GM19395 (cell line): ENCODE results near the gene OGFOD2.

ENCODE experiments used
- ATAC-seq: cut with Tn5 transposase; IDR thresholded peaks from one replicate; pipeline ENCODE4 v1.9.1; 2021; ENCODE audit warnings: mild to moderate bottlenecking, moderate library complexity; ENCODE audit not compliant: unreplicated experiment

The OGFOD2 gene

GRCh38 chr12:122976648-122976975, 1.6 kb downstream of the OGFOD2 start:
- no peak for ATAC-seq

DNA sequence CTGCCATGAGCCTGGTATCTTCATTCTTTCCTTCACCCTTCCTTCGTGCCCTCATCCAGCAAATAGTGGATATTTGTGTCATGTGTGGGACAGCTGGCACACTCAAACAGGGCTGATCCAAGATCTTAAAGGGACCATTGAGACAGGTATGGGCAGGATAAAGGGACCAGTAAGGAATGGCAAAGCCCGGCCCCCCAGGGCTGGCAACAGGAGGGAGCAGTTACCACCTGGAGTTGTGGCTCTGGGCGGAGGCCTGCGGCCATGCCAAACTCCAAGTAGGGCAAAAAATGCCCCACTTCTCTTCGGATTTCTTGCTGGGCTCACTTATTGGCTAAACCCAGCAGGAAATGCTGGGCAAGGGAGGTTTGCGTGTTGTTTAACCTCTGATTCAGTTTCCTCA, 2.1 kb downstream of the OGFOD2 start:
- no peak for ATAC-seq

GRCh38 chr12:122977655-122978392, 2.8 kb downstream of the OGFOD2 start:
- no peak for ATAC-seq

DNA sequence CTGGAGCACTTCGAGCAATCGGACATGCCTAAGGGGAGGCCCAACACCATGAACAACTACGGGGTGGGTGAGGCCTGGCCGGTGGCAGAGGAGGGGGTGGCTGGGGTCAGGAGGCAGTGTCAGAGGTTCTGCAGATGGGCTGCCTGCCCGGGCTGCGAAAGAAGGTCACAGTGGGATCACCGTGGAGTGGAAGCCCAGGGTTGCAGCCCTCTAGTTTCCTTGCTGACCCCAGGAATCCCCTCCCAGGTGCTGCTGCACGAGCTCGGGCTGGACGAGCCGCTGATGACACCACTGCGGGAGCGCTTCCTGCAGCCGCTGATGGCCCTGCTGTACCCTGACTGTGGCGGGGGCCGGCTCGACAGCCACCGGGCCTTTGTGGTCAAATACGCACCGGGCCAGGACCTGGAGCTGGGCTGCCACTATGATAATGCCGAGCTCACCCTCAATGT, 3.5 kb downstream of the OGFOD2 start:
- no peak for ATAC-seq

DNA sequence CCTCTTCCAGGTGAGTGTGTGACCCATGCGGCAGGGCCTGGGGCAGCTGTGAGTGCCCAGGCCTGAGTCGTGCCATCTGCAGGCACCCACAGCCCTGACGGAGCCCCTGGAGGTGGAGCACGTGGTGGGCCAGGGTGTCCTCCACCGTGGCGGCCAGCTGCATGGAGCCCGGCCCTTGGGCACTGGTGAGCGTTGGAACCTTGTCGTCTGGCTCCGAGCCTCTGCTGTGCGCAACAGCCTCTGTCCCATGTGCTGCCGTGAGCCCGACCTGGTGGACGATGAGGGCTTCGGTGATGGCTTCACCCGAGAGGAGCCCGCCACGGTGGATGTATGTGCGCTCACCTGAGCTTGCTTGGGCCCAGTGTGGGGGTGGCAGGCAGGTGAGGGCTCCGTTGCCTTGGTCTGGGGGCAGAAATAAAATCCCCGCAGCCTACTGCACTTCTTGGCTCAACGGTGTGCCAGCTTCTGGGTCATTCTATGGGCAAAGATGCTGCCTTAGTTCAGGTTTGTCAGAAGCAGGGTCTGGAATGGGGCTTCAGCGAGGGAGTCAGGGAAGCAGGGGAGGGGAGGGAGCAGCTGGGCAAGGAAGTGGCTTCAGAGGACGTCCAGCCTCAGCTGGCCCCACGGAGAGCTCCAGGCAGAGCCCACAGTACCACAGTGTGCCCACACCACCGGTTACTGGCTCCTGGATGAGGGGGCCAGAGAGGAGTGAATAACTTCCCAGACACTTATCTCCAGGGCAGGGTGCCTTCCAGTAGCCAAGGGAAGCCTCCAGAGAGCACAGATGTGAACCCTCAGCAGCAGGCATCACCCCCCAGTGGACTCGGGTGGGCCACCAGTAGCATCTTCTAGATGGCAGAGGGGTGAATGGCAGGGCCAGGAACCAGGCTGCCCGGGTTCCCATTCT, 4.2 kb downstream of the OGFOD2 start:
- no peak for ATAC-seq

DNA sequence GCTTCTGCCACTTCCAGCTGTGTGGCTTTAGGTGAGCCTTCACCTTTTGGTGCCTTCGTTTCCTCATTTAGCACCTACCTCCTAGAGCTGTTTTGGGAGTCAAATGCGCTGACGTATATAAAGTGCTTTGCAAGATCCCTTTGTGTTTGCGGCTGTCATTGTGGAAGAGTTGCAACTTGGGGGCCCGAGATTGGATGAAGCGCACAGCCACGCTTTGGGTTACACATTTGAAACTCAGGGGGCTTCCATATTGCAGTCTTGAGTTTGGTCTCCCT, 4.8 kb downstream of the OGFOD2 start:
- ATAC-seq, result no peak

GRCh38 chr12:122980183-122981035, 5.4 kb downstream of the OGFOD2 start, which contains the start of gene ARL6IP4:
Gene ARL6IP4, plus strand, starts transcription at chr12:122980681. Its CDS starts 459 bp downstream, at chr12:122981140.
- peak; percentile 61 for ATAC-seq

DNA sequence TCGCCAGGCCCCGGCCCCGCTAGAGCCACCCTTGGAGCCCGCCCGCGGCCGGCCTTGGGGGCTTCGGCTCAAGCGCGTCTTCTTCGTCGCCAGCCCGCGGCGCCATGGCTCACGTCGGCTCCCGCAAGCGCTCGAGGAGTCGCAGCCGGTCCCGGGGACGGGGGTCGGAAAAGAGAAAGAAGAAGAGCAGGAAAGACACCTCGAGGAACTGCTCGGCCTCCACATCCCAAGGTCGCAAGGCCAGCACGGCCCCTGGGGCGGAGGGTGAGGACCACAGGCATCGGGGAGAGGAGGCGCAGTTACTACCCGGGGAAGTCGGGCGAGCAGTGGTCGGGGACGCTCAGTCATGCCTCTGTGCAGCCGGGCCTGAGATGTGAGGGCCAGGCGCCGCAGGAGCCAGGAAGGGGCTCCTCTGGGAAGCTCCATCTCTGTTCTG, 6.0 kb downstream of the OGFOD2 start:
- peak; percentile 38 for ATAC-seq

- no peak for ATAC-seq
These were observed 6.8 kb downstream of the OGFOD2 start for GRCh38 chr12:122981587-122982476.

GRCh38 chr12:122982477-122982815, 7.4 kb downstream of the OGFOD2 start:
- ATAC-seq, result no peak

DNA sequence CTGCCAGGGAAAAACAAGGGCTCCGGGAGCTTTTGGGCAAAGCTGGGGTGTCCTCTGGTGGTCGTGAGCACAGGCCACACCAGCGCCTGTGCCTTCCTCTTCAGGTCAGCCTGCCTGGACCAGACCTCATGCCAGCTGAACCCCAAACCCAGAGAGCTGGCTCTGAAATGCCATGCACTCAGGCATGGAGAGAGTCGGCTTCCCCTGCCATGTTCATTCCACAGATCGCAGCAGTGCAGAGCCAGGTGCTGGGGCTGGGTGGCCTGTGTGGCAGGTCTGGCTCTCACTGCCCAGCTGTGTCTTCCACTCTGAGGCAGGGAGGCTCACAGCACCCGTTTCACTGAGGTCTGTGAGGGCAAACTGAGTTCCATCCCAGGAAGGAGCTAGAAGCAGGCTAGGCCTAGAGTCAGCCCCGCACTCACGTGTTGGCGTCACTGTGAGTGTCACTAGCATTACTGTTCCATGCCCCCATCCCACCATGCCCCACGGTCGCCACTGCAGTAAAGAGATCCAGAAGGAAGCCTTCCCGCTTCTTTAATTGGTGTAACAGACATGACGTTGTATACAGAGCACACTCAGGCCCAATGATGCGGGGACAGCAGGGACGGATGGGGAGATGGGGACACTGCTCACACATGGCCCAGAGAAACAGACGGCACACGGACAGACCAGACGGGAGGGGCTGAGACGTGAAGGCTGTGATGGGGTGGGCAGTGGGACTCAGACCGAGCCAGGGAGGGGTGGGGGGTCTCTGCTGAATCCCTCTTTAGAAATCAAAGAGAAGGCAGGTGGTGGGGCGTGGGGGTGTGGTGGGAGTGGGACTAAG, 8.1 kb downstream of the OGFOD2 start:
- ATAC-seq, result no peak

GRCh38 chr12:122983789-122984515, 8.9 kb downstream of the OGFOD2 start:
- no peak for ATAC-seq

GRCh38 chr12:122984612-122985337, 9.7 kb downstream of the OGFOD2 start:
- no peak for ATAC-seq

DNA sequence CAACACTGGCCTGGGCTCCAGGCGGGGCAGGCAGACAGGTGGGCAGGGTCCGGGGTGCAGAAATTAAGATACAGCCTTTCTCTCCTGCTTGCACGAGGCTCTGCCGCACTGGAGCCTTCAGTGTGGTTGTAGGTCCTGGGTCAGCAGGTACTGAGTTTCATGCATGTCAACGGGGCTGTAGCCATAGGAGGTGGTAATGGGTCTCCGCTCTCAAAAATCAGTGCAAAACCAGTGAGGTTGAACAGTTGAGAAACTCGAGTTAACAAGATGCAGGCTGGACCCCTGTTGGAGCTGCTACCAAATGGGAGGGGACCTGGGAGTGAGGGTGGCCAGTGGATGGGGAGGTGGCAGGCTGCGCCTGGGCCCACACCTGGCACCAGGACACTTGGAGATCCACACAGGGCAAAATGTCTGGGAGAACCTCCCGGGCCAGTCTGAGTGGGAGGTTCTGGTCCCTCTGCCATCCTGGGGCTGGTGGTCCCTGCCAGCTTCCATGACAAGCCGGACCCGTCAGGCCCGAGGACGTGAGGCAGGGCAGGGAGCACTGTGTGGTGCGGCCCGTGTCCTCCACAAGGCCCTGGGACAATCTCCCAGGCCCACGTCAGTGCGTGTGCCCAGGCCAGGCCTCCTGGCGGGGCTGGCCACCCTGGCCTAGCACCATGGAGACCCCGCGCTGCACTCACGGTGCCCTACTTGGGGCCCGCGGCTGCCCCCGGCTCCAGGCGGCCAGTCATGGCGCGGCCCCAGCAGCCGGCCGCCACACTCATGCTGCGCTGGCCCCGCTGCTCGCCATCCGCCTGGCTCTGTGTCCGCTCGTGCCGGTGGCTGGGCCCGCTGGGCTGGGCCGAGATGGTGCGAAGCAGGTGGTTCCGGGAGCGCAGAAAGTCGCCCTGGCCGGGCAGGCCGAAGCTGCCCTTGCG, 10.6 kb downstream of the OGFOD2 start:
- ATAC-seq, result no peak

DNA sequence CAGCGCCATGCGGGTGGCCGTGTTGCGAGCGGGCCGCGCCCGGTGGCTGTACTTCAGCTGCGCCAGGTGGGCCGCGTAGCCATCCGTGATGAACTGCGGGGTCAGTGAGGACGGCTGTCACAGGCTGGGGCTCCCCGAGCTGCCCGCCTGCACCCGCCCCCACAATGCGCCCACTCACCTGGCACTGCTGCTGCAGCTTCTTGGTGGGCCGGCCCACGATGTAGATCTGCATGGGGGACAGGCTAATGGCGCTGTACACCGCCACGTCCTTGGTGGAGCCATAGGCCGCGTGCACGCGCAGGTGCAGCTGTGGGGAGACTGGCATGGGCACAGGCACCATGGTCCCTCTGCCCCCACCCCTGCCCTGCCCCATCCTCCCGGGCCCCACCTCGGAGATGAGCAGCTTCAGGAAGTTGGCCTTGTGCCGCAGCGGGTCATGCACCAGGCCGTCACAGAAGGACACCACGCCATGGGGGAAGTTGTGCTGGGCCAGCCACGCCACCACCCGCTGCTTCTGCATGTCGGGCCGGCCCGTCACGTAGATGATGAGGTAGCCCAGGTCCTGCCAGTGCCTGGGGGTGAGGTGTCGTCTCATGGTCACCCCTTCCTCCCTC, 11.3 kb downstream of the OGFOD2 start:
- no peak for ATAC-seq

- no peak for ATAC-seq
These were observed 12.3 kb downstream of the OGFOD2 start for GRCh38 chr12:122987086-122987951.
